Activated T-cell treated with anti-CD3 and anti-CD28 coated beads for 48 hours (primary cell): ENCODE data around the gene VAT1.
"Not testable (repeated sequence)": the region's sequence is repeated elsewhere in the genome, so short reads cannot be mapped to it uniquely, and the experiment has no call there.

Experiments used
- DNase-seq: peaks from one replicate; pipeline ENCODE4 v3.0.0-alpha.2; 2020; ENCODE audit warnings: low read depth

Gene VAT1

DNA sequence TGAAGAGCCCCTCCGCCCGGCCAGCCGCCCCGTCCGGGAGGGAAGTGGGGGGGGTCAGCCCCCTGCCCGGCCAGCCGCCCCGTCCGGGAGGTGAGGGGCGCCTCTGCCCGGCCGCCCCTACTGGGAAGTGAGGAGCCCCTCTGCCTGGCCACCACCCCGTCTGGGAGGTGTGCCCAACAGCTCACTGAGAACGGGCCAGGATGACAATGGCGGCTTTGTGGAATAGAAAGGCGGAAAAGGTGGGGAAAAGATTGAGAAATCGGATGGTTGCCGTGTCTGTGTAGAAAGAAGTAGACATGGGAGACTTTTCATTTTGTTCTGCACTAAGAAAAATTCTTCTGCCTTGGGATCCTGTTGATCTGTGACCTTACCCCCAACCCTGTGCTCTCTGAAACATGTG, 48.9 kb downstream of the VAT1 start:
- not testable (repeated sequence) for DNase-seq

DNA sequence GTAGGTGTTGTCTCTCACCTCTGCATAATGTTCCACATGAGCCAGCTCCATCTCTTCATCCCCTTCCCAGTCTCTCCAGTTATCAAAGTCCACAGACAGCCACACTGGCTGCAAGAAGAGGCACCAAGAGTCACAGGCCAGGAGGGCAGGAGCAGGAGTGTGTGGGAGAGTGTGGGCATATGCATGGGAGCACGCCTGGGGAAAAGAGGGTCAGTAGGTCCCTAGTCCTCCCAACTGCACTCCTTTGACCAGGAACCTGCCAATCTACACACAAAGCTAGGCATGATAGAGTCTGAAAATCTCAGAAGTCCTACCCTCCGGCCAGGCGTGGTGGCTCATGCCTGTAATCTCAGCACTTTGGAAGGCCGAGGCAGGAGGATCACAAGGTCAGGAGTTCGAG, 50.6 kb downstream of the VAT1 start:
- DNase-seq = no peak

DNA sequence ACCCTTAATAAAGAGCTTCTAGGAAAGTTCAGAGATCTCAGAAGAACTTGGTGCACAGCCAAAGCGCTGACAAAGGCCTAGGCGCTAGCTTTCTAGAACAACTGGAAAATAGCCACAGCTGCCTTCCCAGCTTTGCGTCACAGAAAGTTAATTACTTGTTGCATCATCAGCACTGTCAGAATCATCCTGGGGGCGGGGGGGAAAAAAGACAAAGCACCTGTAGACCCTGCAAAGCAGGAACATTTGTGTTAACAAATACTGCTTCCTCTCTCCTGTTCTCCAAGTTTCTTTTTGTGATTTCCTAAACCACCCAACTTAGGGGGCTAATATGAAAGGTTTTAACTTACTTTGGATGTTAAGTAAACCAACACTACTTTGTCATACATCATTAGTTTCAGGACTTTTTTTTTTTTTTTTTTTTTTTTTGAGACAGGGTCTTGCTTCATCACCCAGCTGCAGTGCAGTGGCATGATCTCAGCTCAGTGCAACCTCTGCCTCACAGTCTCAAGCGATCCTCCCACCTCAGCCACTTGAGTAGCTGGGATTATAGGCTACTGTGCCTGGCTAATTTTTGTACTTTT, 53.1 kb downstream of the VAT1 start:
- DNase-seq = no peak

DNA sequence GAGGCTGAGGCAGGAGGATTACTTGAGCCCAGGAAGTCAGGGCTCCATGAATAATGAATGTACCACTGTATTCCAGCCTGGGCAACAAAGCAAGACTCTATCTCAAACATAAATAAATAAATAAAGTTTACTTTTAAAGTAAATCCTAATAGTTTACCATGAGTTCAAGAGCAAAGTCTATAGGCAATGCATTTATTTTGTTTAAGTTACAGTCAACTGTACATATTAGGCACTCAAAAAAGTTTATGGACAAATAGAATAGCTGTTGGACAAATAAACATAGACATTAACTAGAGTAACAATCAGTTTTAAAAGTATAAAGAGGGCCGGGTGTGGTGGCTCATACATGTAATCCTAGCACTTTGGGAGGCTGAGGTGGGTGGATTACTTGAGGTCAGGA, 54.3 kb downstream of the VAT1 start:
- no peak for DNase-seq
